KOPT-K1 (cell line): ENCODE results near the gene LRRC3.
"Not testable (repeated sequence)": the region's sequence is repeated elsewhere in the genome, so short reads cannot be mapped to it uniquely, and the experiment has no call there.

Experiments used
- H3K27ac ChIP-seq: fragments of 200-600 bp; sonication (generic); 2 replicates; pipeline ENCODE4 v1.5.1; 2016; ENCODE audit warnings: antibody characterized with exemption, mild to moderate bottlenecking, low read depth, low read length; ENCODE audit not compliant: poor library complexity, severe bottlenecking
- H3K36me3 ChIP-seq: fragments of 200-600 bp; sonication (generic); 2 replicates; pipeline ENCODE4 v1.5.1; 2017; ENCODE audit warnings: antibody characterized with exemption, mild to moderate bottlenecking, low read length, moderate library complexity; ENCODE audit not compliant: insufficient read depth
- H3K9me3 ChIP-seq: fragments of 200-600 bp; sonication (generic); 2 replicates; pipeline ENCODE4 v1.5.1; 2017; ENCODE audit warnings: antibody characterized with exemption, low read length, mild to moderate bottlenecking; ENCODE audit not compliant: insufficient read depth, poor library complexity, severe bottlenecking

The LRRC3 gene

GRCh38 chr21:44454747-44455523, at the start of gene LRRC3:
LRRC3 (plus strand) TSS chr21:44455510; CDS start chr21:44456645, 1,135 bp downstream.
- Histone ChIP-seq H3K9me3 (peaks cover 15% of the 10 kb centered on the region), H3K27ac (no peak within 1 kb of the TSS), H3K36me3 (no peaks in the 10 kb centered on the region)

GRCh38 chr21:44405948-44406872, 49.1 kb upstream of the LRRC3 start:
- H3K9me3 ChIP-seq, result peaks cover 28% of the 10 kb centered on the region
- peaks cover 80% of the 10 kb centered on the region; the same call in 1 of the 2 replicates for H3K36me3 ChIP-seq
- no peak overlapping the region for H3K27ac ChIP-seq

GRCh38 chr21:44406953-44407352, 48.4 kb upstream of the LRRC3 start:
- H3K27ac ChIP-seq, result no peak overlapping the region
- H3K9me3 ChIP-seq, result peaks cover 28% of the 10 kb centered on the region
- peaks cover 80% of the 10 kb centered on the region; the same call in 1 of the 2 replicates for H3K36me3 ChIP-seq

- Histone ChIP-seq H3K9me3 (peaks cover 28% of the 10 kb centered on the region), H3K27ac (no peak overlapping the region)
Observed at GRCh38 chr21:44407493-44407892, 47.8 kb upstream of the LRRC3 start.

GRCh38 chr21:44408226-44408625, 47.1 kb upstream of the LRRC3 start:
- H3K9me3 ChIP-seq, result peaks cover 25% of the 10 kb centered on the region
- H3K27ac ChIP-seq, result no peak overlapping the region
- H3K36me3 ChIP-seq, result peaks cover 68% of the 10 kb centered on the region; the same call in 1 of the 2 replicates

More at GRCh38 chr21:44407493-44407892, 47.8 kb upstream of the LRRC3 start:
- peaks cover 74% of the 10 kb centered on the region; the same call in 1 of the 2 replicates for H3K36me3 ChIP-seq

GRCh38 chr21:44413566-44414290, 41.6 kb upstream of the LRRC3 start:
- peaks cover 7% of the 10 kb centered on the region for H3K9me3 ChIP-seq
- no peak overlapping the region for H3K27ac ChIP-seq
- peaks cover 70% of the 10 kb centered on the region for H3K36me3 ChIP-seq

- Histone ChIP-seq H3K9me3 (peaks cover 15% of the 10 kb centered on the region), H3K27ac (no peak overlapping the region), H3K36me3 (peaks cover 70% of the 10 kb centered on the region)
Observed at GRCh38 chr21:44414291-44415072, 40.8 kb upstream of the LRRC3 start.

- H3K36me3 ChIP-seq, result peaks cover 75% of the 10 kb centered on the region
Observed at GRCh38 chr21:44415073-44416025, 40.0 kb upstream of the LRRC3 start.

GRCh38 chr21:44416193-44416592, 39.1 kb upstream of the LRRC3 start:
- H3K27ac ChIP-seq, result no peak overlapping the region
- H3K9me3 ChIP-seq, result peaks cover 15% of the 10 kb centered on the region
- H3K36me3 ChIP-seq, result peaks cover 82% of the 10 kb centered on the region

More at GRCh38 chr21:44415073-44416025, 40.0 kb upstream of the LRRC3 start:
- H3K27ac ChIP-seq, result no peak overlapping the region
- peaks cover 15% of the 10 kb centered on the region for H3K9me3 ChIP-seq

- Histone ChIP-seq H3K36me3 (peaks cover 86% of the 10 kb centered on the region), H3K9me3 (peaks cover 15% of the 10 kb centered on the region)
Observed at GRCh38 chr21:44417621-44418107, 37.6 kb upstream of the LRRC3 start.

GRCh38 chr21:44418108-44418875, 37.0 kb upstream of the LRRC3 start:
- no peak overlapping the region for H3K27ac ChIP-seq
- peaks cover 86% of the 10 kb centered on the region for H3K36me3 ChIP-seq
- peaks cover 15% of the 10 kb centered on the region for H3K9me3 ChIP-seq

More at GRCh38 chr21:44417621-44418107, 37.6 kb upstream of the LRRC3 start:
- not testable (repeated sequence) for H3K27ac ChIP-seq

GRCh38 chr21:44418876-44419230, 36.5 kb upstream of the LRRC3 start:
- Histone ChIP-seq H3K36me3 (peaks cover 86% of the 10 kb centered on the region), H3K9me3 (peaks cover 15% of the 10 kb centered on the region), H3K27ac (no peak overlapping the region)
